ENCODE measurements around the gene GPLD1.

Gene GPLD1

GRCh38 chr6:24378473-24379097, 110.8 kb downstream of the GPLD1 start:
- DNase-seq, result no peak
